CD4-positive, CD25-positive, alpha-beta regulatory T cell (primary cell): ENCODE data around the gene CYP46A1. TPM values are rescaled to one million over a fixed set of nuclear protein-coding genes. Genes with fewer than 3 reads are reported as not detected.

ENCODE experiments used
- ATAC-seq, 2 donors: fragments of 150-1000 bp; cut with Tn5 transposase; one replicate each; pipeline ENCODE4 v1.10.0; 2021; ENCODE audit warnings: low read depth in 2 of 2, moderate number of reproducible peaks in 2 of 2, moderate library complexity in 1 of 2
- DNase-seq, 3 donors: peaks; one replicate each; pipeline versions ENCODE4 v3.0.0 to v3.0.0-alpha.2; 2012 to 2022; ENCODE audit warnings: mixed read lengths in 1 of 3
- H3K27ac ChIP-seq: one replicate; pipeline ENCODE4 v1.7.0; 2013; ENCODE audit warnings: mild to moderate bottlenecking, low read length; ENCODE audit not compliant: insufficient read depth, poor library complexity, severe bottlenecking
- H3K27me3 ChIP-seq: one replicate; pipeline ENCODE4 v1.7.0; 2013; ENCODE audit warnings: low read length; ENCODE audit not compliant: control insufficient read depth, insufficient read depth
- H3K36me3 ChIP-seq: one replicate; pipeline ENCODE4 v1.7.0; 2013; ENCODE audit warnings: mild to moderate bottlenecking, low read length, moderate library complexity; ENCODE audit not compliant: control insufficient read depth, insufficient read depth
- H3K4me1 ChIP-seq: 2 replicates; pipeline ENCODE4 v1.7.0; 2013; ENCODE audit warnings: mild to moderate bottlenecking, low read length; ENCODE audit not compliant: insufficient read depth, control insufficient read depth, poor library complexity, severe bottlenecking
- H3K4me3 ChIP-seq: one replicate; pipeline ENCODE4 v1.7.0; 2013; ENCODE audit warnings: low read depth, mild to moderate bottlenecking, low read length, moderate library complexity
- H3K9me3 ChIP-seq, 2 experiments: 1 replicate in 1 of 2; 2 replicates in 1 of 2; pipeline ENCODE4 v1.7.0; 2013; ENCODE audit warnings: low read length in 2 of 2, mild to moderate bottlenecking in 1 of 2, moderate library complexity in 1 of 2; ENCODE audit not compliant: control insufficient read depth in 2 of 2
- H3K27ac Mint-ChIP-seq, 3 donors: one replicate each; pipeline ENCODE4 v1.8.0; 2020 to 2022; ENCODE audit warnings: mild to moderate bottlenecking in 3 of 3, mixed read lengths in 3 of 3, moderate library complexity in 2 of 3
- H3K27me3 Mint-ChIP-seq: one replicate; pipeline ENCODE4 v1.8.0; 2022; ENCODE audit warnings: mild to moderate bottlenecking, mixed read lengths
- H3K36me3 Mint-ChIP-seq: one replicate; pipeline ENCODE4 v1.8.0; 2020; ENCODE audit warnings: mixed read lengths
- H3K4me1 Mint-ChIP-seq, 4 donors: one replicate each; pipeline ENCODE4 v1.8.0; 2020 to 2022; ENCODE audit warnings: mixed read lengths in 4 of 4, mild to moderate bottlenecking in 1 of 4
- H3K4me3 Mint-ChIP-seq, 4 donors: one replicate each; pipeline ENCODE4 v1.8.0; 2020 to 2022; ENCODE audit warnings: mild to moderate bottlenecking in 4 of 4, mixed read lengths in 4 of 4, moderate library complexity in 3 of 4
- H3K9me3 Mint-ChIP-seq, 7 donors: one replicate each; pipeline ENCODE4 v1.8.0; 2020 to 2022; ENCODE audit warnings: mixed read lengths in 7 of 7, mild to moderate bottlenecking in 3 of 7, moderate library complexity in 2 of 7
- polyA plus RNA-seq, 4 donors: library from polyadenylated mRNA; unstranded; fragments of 300-500 nt; fragmentation: Illumina TruSeq; gene quantifications; one replicate each; pipeline ENCODE4 v1.2.3, GENCODE V29; 2021
- total RNA-seq: library from RNA; stranded (reverse); gene quantifications from one replicate; pipeline ENCODE4 v1.2.3, GENCODE V29; 2022

The CYP46A1 gene
- total and polyA plus RNA-seq, 5 donors from 2014 or later, result not detected

DNA sequence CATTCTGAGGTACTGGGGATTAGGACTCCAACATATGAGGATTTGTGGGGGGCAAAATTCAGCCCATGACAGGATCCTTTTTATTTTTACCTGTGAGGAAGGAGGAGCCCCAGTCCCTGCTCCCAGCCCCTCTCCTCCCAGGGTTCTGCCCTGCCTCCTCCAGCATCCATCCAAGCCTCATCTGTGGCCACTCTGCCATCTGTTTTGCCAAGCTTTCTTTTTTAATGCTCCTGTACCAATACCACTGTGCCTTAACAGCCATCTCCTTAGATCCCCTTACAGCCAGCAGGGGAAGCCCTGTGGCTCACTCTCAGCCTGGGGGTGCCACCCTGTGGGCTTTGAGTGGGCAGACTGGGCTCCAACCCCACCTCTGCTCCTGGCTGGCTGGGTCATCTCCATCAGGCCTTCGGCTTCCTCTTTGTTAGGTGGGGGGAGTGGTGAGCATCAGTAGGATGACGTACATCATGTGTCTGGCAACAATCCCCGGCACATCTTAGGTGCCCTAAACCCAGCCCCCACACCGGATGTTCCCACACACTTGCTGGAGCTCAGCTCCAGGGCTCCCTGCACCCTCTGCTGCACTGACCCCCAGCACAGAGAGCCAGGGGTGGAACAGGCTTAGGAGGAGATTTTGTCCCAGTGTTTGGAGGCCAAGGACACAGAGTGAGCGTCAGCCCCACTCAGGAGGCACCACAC, 40.2 kb downstream of the CYP46A1 start:
- no peak for DNase-seq

DNA sequence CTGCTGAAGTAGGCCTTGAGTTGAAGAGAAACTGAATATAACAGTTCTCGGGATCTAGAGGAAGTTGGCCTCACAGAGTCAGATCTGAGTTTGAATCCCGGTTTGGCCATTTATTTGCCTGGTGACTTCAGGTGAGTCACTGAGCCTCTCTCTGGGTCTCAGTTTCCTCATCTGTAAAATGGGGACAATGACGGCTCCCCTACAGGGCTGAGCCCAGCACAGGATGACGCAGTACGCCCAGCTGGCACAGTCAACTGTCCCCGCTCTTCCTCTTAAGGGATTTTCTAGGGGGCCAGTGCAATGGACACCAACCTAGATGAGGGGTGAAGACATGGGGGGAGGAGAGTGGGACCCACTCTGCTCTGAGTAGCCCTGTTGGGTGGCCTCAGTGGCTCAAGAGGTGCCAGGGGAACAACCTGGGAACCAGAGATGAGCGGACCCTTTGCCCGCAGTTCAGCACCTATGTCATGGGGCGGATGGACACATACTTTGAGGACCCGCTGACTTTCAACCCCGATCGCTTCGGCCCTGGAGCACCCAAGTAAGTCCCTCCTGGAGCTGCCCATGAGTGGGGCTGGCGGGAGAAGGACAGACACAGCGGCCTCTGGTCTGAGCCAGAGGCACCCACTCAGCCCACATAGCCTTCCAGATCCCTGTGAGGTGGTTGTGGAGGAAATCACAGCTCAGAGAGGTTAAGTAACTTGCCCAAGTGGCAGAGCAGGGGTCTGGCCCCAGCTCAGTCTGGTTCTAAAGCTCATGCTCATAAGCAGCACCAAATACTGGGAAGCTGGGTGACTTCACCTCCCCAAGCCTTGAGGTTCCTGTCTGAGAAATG, 41.1 kb downstream of the CYP46A1 start:
- H3K9me3 ChIP-seq, result no peaks in the 10 kb centered on the region
- H3K27ac ChIP-seq, result no peak overlapping the region
- H3K36me3 ChIP-seq, result no peaks in the 10 kb centered on the region
- Mint-ChIP-seq H3K9me3 (peaks cover 0 to 5% (median 0%) of the 10 kb centered on the region in 7 donors), H3K36me3 (no peaks in the 10 kb centered on the region), H3K27me3 (peaks cover 19% of the 10 kb centered on the region), H3K27ac (no peak overlapping the region), H3K4me1 (no peaks in the 10 kb centered on the region), H3K4me3 (no peak overlapping the region)
- H3K27me3 ChIP-seq, result no peaks in the 10 kb centered on the region
- H3K4me1 ChIP-seq, result peaks cover 5% of the 10 kb centered on the region
- H3K4me3 ChIP-seq, result no peak overlapping the region
- no peak for DNase-seq
- no peak for ATAC-seq

More for the DNA sequence above, 40.2 kb downstream of the CYP46A1 start:
- no peaks in the 10 kb centered on the region for H3K9me3 ChIP-seq
- H3K4me1 ChIP-seq, result no peaks in the 10 kb centered on the region
- H3K27me3 Mint-ChIP-seq, result peaks cover 15% of the 10 kb centered on the region
- peak overlapping the region in 1 of 3 donors; percentile 67 for H3K27ac Mint-ChIP-seq
- no peak overlapping the region for H3K4me3 Mint-ChIP-seq
- no peaks in the 10 kb centered on the region for H3K27me3 ChIP-seq
- no peaks in the 10 kb centered on the region for H3K4me1 Mint-ChIP-seq
- no peaks in the 10 kb centered on the region for H3K36me3 ChIP-seq
- no peaks in the 10 kb centered on the region for H3K36me3 Mint-ChIP-seq
- ATAC-seq, result no peak
- H3K27ac ChIP-seq, result no peak overlapping the region
- peaks cover 0 to 5% (median 0%) of the 10 kb centered on the region in 7 donors for H3K9me3 Mint-ChIP-seq
- no peak overlapping the region for H3K4me3 ChIP-seq

DNA sequence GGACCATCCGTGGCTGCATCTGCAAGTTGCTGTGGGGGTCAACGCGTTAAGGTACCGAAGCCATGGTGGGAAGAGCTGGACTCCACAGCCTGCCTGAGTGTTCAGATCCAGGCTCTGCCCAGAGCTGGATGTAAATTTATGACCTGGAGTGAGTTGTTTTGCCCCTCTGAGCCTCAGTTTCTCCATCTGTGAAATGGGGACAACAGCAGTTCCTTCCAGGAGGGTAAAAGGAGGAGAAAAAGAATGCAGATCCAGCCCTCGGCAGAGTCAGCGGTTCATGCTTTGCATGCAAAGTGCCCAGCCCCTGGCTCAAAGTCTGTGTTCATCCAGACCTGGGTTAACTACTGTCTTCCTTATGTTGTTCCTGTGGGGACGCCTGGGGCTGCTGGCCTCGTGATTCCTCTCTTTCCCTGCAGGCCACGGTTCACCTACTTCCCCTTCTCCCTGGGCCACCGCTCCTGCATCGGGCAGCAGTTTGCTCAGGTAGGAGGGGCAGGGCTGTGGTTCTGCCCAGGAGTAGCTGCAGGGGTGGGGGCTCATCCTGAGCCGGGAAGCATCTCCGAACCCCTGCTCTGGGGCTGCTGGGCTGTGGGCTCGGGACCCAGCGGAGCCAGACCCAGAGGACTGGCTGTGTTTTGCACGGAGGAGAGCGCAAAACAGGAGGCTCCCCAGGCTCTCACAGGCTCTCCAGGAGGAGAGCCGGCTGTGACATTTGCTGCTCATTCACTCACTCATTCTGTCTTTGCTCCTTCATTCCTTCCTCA, 41.9 kb downstream of the CYP46A1 start:
- Mint-ChIP-seq H3K27me3 (peaks cover 24% of the 10 kb centered on the region), H3K27ac (no peak overlapping the region), H3K4me1 (peaks cover 0 to 2% (median 0%) of the 10 kb centered on the region in 4 donors), H3K36me3 (no peaks in the 10 kb centered on the region), H3K9me3 (peaks cover 0 to 5% (median 0%) of the 10 kb centered on the region in 7 donors), H3K4me3 (no peak overlapping the region)
- DNase-seq (no peak), ATAC-seq (no peak)
- Histone ChIP-seq H3K27me3 (no peaks in the 10 kb centered on the region), H3K27ac (no peak overlapping the region), H3K9me3 (no peaks in the 10 kb centered on the region), H3K36me3 (no peaks in the 10 kb centered on the region), H3K4me3 (no peak overlapping the region), H3K4me1 (peaks cover 10% of the 10 kb centered on the region)

DNA sequence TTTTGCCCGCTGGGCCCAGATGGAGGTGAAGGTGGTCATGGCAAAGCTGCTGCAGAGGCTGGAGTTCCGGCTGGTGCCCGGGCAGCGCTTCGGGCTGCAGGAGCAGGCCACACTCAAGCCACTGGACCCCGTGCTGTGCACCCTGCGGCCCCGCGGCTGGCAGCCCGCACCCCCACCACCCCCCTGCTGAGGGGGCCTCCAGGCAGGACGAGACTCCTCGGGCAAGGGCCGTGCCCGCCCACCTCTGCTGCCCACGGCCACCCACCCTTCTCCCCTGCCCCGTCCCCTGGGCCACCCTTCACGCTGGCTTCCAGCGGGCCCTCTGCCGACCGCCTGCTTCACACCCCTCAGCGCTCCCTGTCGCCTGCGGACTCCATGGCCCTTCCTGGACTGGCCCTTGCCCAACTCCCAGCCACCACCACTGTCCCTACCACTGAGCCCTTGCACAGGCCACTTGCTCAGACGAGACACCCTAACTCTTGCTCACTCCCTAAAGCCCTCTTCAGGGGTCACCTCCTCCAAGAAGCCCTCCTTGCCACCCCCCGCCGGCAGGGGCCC, 42.5 kb downstream of the CYP46A1 start:
- H3K4me1 ChIP-seq, result peaks cover 10% of the 10 kb centered on the region
- H3K36me3 Mint-ChIP-seq, result no peaks in the 10 kb centered on the region
- no peak for ATAC-seq
- no peak for DNase-seq
- no peak overlapping the region for H3K4me3 Mint-ChIP-seq
- H3K36me3 ChIP-seq, result no peaks in the 10 kb centered on the region
- H3K9me3 ChIP-seq, result no peaks in the 10 kb centered on the region
- H3K9me3 Mint-ChIP-seq, result peaks cover 0 to 5% (median 0%) of the 10 kb centered on the region in 7 donors
- H3K27ac ChIP-seq, result no peak overlapping the region
- H3K27me3 ChIP-seq, result no peaks in the 10 kb centered on the region
- no peak overlapping the region for H3K27ac Mint-ChIP-seq
- no peak overlapping the region for H3K4me3 ChIP-seq
- H3K4me1 Mint-ChIP-seq, result peaks cover 0 to 2% (median 0%) of the 10 kb centered on the region in 4 donors
- peaks cover 24% of the 10 kb centered on the region for H3K27me3 Mint-ChIP-seq

DNA sequence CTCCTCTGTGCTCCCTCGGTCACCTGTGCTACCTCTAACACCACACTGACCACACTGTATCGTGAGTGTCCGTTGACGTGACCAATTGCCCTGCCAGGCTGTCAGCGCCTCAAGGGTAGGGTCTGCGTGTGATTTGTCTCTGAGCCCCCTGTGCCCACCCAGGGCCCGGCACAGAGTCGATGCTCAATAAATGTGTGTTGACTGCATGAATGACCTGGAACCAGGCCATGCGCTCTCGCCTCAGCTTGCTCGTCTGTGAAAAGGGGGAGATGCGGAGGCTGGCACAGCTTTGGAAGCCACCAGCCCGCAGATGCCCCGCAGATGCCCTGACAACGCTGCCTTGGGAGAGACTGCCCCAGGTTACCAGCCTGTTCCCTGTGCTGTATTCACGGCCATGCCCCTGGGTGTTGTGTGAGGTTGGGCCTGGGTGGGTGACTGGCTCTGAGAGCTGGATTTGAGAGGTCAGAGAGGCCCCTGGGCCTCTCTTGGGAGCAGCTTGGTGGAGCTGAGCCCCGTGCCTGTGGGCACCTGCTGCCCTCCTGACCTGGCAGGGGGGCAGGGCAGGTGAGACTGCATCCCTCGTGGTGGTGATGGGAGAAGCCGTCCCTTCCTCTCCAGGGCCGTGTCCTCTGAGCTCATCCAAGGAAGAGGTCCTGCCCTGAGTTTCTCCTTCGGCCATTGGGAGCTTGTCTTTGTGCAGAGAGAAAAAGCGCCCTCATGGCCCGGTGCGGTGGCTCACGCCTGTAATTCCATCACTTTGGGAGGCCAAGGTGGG, 43.2 kb downstream of the CYP46A1 start:
- Histone ChIP-seq H3K36me3 (no peaks in the 10 kb centered on the region), H3K9me3 (no peaks in the 10 kb centered on the region), H3K27ac (no peak overlapping the region), H3K27me3 (no peaks in the 10 kb centered on the region), H3K4me1 (peaks cover 10% of the 10 kb centered on the region), H3K4me3 (no peak overlapping the region)
- no peak for DNase-seq
- no peaks in the 10 kb centered on the region for H3K36me3 Mint-ChIP-seq
- H3K27ac Mint-ChIP-seq, result no peak overlapping the region
- no peak overlapping the region for H3K4me3 Mint-ChIP-seq
- H3K9me3 Mint-ChIP-seq, result peaks cover 0 to 5% (median 0%) of the 10 kb centered on the region in 7 donors
- ATAC-seq, result no peak
- H3K27me3 Mint-ChIP-seq, result peaks cover 24% of the 10 kb centered on the region
- H3K4me1 Mint-ChIP-seq, result peaks cover 0 to 2% (median 0%) of the 10 kb centered on the region in 4 donors

DNA sequence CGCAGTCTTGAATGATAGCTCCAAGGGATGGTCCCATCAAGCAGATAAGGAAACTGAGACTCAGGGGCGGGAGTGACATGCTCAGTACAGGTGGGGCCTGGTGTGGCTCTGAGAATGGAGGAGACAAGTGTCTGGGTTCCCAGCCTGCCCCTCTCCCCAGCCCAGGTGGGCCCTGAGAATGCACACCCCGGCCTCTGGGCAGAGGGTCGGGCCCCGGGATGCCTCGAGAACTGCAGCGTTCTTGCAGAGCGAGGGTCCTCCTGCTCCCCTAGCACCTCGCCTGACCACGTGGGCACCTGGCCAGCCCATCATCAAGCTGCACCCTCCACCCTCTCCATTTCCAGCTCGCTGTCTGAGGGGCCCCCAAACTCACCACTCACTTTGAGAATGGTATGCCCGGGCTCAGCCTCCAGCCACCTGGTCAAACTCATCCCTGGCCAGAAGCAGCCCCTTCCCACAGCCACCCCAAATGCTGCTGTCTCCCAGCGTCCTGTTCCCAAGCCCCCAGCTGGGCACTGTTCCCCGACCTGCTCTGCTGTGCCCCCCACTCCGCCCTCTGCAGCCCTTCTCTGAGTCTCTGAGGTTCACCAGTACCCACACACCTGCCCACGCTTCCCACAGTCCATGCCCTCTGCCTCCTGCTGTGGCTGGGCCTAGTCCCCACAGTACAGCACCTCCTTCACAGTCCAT, 44.3 kb downstream of the CYP46A1 start:
- no peak for DNase-seq
- H3K9me3 ChIP-seq, result no peaks in the 10 kb centered on the region
- H3K4me1 ChIP-seq, result peaks cover 10% of the 10 kb centered on the region
- Mint-ChIP-seq H3K36me3 (no peaks in the 10 kb centered on the region), H3K27me3 (peaks cover 28% of the 10 kb centered on the region), H3K9me3 (peaks cover 0 to 5% (median 0%) of the 10 kb centered on the region in 7 donors), H3K4me3 (no peak overlapping the region), H3K27ac (no peak overlapping the region), H3K4me1 (peaks cover 0 to 2% (median 0%) of the 10 kb centered on the region in 4 donors)
- no peak overlapping the region for H3K27ac ChIP-seq
- H3K4me3 ChIP-seq, result no peak overlapping the region
- ATAC-seq, result no peak
- H3K27me3 ChIP-seq, result no peaks in the 10 kb centered on the region
- H3K36me3 ChIP-seq, result no peaks in the 10 kb centered on the region
